ENCODE measurements around the gene SEMA4D. TPM values are rescaled to one million over a fixed set of nuclear protein-coding genes. Genes with fewer than 3 reads are reported as not detected.

Gene SEMA4D
- total and polyA plus RNA-seq, 12 donors, result 2.3 to 51.0 (median 20.2) TPM

- H3K9me3 ChIP-seq, result peaks cover 0 to 7% (median 0%) of the 10 kb centered on the region in 11 donors
- no peaks in the 10 kb centered on the region for H3K27me3 ChIP-seq
- peak overlapping the region in 1 of 10 donors; percentile 12 for H3K4me3 ChIP-seq
- intact Hi-C loops (cut with DNase I), result no loop called here
- ATAC-seq, result no peak
- H3K4me1 ChIP-seq, result peaks cover 0 to 66% (median 5%) of the 10 kb centered on the region in 9 donors
- TF ChIP-seq CTCF (IDR thresholded peaks at IDR 0.05), result no peak
- peaks cover 0 to 19% (median 0%) of the 10 kb centered on the region in 9 donors for H3K36me3 ChIP-seq
- no peak for DNase-seq
- H3K27ac ChIP-seq, result peak overlapping the region in 1 of 10 donors; percentile 57
- 84% methylated on average over 6 of the region's 6 CpGs for WGBS, 2 donors
Observed at GRCh38 chr9:89417832-89418473, 80.0 kb downstream of the SEMA4D start.

DNA sequence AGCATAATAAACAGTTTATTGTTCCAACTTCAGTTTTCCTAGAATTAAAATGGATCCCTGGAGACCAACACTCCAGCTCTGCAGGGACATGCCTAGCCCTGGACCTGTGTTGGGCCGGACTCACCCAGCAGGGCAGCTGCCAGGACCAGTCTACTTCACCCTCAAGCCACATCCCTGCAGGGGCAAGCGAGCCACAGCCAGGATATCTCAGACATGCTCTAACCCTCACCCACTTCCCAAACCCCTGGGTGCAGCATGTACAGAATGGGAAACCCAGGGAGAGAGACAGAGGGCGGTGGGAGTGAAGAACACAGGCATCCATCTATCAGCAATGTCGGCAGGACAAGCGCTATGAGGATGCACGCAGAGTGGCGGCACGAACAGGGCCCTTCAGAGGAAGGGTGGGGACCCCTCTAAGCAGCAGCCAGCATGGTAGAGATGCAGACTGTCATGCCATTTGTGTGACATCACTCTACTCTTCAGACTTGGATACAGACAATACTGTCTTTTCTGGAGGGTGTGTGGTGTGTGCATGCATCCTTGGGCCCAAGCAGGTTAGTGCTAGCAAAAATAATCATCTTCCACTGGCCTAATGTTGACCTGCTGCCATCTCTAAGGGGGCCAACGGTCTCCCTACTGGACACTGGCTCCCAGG, 83.1 kb downstream of the SEMA4D start:
- no peak for DNase-seq
- Histone ChIP-seq H3K4me3 (no peak overlapping the region), H3K36me3 (peaks cover 0 to 27% (median 0%) of the 10 kb centered on the region in 9 donors), H3K4me1 (peaks cover 0 to 61% (median 9%) of the 10 kb centered on the region in 9 donors), H3K9me3 (peaks cover 0 to 12% (median 0%) of the 10 kb centered on the region in 11 donors), H3K27ac (no peak overlapping the region), H3K27me3 (no peaks in the 10 kb centered on the region)
- intact Hi-C loops (cut with DNase I), result no loop called here
- TF ChIP-seq CTCF (IDR thresholded peaks at IDR 0.05), result no peak
- peak in 1 of 8 donors; percentile 24 for ATAC-seq
- 85 to 88% methylated on average over 9 of the region's 9 CpGs for WGBS, 2 donors

DNA sequence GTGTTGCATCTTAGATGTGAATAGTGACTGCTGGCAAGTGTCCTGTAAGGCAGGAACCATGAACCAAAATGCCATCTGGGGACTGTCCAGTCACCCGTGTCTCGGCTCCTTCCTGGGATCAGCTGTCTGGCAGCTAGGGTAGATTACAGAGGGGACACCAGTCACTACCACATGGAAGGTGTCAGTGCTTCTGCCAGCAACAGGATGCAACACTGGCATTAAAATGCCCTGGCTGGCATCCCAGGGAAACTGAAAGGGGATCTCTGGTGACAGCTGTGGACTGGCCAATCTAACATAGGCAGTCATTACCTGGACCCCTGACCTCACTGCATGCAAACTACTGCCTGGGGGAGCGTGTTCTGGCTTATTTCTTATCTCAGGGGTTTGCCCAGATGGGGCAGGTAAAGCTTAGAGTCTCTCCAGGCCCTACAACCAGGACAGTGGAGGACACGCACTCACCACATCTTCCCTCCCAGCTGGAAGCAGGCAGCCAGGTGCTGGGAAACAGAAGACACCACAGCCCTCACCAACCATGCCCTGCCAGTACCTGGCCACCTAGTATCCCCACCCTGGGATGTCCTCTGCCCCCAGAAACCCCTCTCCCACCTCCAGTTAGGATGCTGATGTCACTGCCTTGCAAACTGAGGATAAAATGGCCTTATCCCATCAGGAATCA, 83.8 kb downstream of the SEMA4D start:
- no peak overlapping the region for H3K27ac ChIP-seq
- 58 to 66% methylated on average over 4 of the region's 4 CpGs for WGBS, 2 donors

More for the DNA sequence above, 83.8 kb downstream of the SEMA4D start:
- no peak for TF ChIP-seq CTCF (IDR thresholded peaks at IDR 0.05)
- DNase-seq (peak; percentile 52 to 73), ATAC-seq (peak; percentile 79 to 93 (median 90))
- Histone ChIP-seq H3K4me1 (peaks cover 0 to 61% (median 9%) of the 10 kb centered on the region in 9 donors), H3K4me3 (no peak overlapping the region), H3K36me3 (peaks cover 0 to 27% (median 0%) of the 10 kb centered on the region in 9 donors), H3K9me3 (peaks cover 0 to 12% (median 0%) of the 10 kb centered on the region in 11 donors), H3K27me3 (no peaks in the 10 kb centered on the region)
- intact Hi-C loops (cut with DNase I), result no loop called here

Measured in heart right ventricle (tissue), 16 donors.